GM19463 (cell line): ENCODE data around the gene SERPINI1.

Source experiments
- ATAC-seq: cut with Tn5 transposase; IDR thresholded peaks from one replicate; pipeline ENCODE4 v1.9.1; 2021; ENCODE audit warnings: mild to moderate bottlenecking, moderate library complexity; ENCODE audit not compliant: unreplicated experiment

The SERPINI1 gene

GRCh38 chr3:167735233-167736138 lies at the start of gene SERPINI1:
SERPINI1 (plus strand) TSS chr3:167735721; CDS start chr3:167789129, 53,408 bp downstream.
- ATAC-seq, result peak; percentile 52

- peak; percentile 100 for ATAC-seq
Measured at GRCh38 chr3:167691366-167691765, 44.2 kb upstream of the SERPINI1 start.

- ATAC-seq, result no peak
Measured at GRCh38 chr3:167694121-167694520, 41.4 kb upstream of the SERPINI1 start.

- no peak for ATAC-seq
Measured at GRCh38 chr3:167700046-167700445, 35.5 kb upstream of the SERPINI1 start.

- no peak for ATAC-seq
Measured at GRCh38 chr3:167700926-167701325, 34.6 kb upstream of the SERPINI1 start.

GRCh38 chr3:167705840-167706239 lies 29.7 kb upstream of the SERPINI1 start:
- ATAC-seq, result no peak

- ATAC-seq, result no peak
Measured at GRCh38 chr3:167709690-167710089, 25.8 kb upstream of the SERPINI1 start.

- no peak for ATAC-seq
Measured at GRCh38 chr3:167710552-167710951, 25.0 kb upstream of the SERPINI1 start.

GRCh38 chr3:167711439-167711838 lies 24.1 kb upstream of the SERPINI1 start:
- no peak for ATAC-seq

GRCh38 chr3:167712445-167712844 lies 23.1 kb upstream of the SERPINI1 start:
- no peak for ATAC-seq

- no peak for ATAC-seq
Measured at GRCh38 chr3:167714871-167715270, 20.6 kb upstream of the SERPINI1 start.

GRCh38 chr3:167716920-167717319 lies 18.6 kb upstream of the SERPINI1 start:
- ATAC-seq, result no peak

GRCh38 chr3:167718582-167718981 lies 16.9 kb upstream of the SERPINI1 start:
- ATAC-seq, result no peak

- no peak for ATAC-seq
Measured at GRCh38 chr3:167723025-167723512, 12.5 kb upstream of the SERPINI1 start.

GRCh38 chr3:167723872-167724271 lies 11.6 kb upstream of the SERPINI1 start:
- no peak for ATAC-seq

- ATAC-seq, result no peak
Measured at GRCh38 chr3:167728176-167728575, 7.3 kb upstream of the SERPINI1 start.

GRCh38 chr3:167728632-167729323 lies 6.7 kb upstream of the SERPINI1 start:
- ATAC-seq, result no peak

GRCh38 chr3:167729591-167729990 lies 5.9 kb upstream of the SERPINI1 start:
- ATAC-seq, result no peak

- ATAC-seq, result no peak
Measured at GRCh38 chr3:167731393-167731792, 4.1 kb upstream of the SERPINI1 start.

GRCh38 chr3:167732313-167733065 lies 3.0 kb upstream of the SERPINI1 start:
- no peak for ATAC-seq

GRCh38 chr3:167733961-167734497 lies 1.5 kb upstream of the SERPINI1 start:
- no peak for ATAC-seq
